Bronchial epithelial cell (primary cell): Measurements from ENCODE around the gene ARIH1. TPM values are rescaled to one million over a fixed set of nuclear protein-coding genes. Genes with fewer than 3 reads are reported as not detected.
"Not testable (repeated sequence)": the region's sequence is repeated elsewhere in the genome, so short reads cannot be mapped to it uniquely, and the experiment has no call there.

Experiments
- DNase-seq: peaks from one replicate; pipeline ENCODE4 v3.0.0-alpha.2; 2010; ENCODE audit warnings: low read depth
- FAIRE-seq: peaks from 2 replicates; lab custom pipeline; 2011; peaks lifted over from hg19 to GRCh38; lab: Jason Lieb, UNC
- H3K27me3 ChIP-seq: 2 replicates; pipeline ENCODE4 v1.5.1; 2011; ENCODE audit warnings: low read length; ENCODE audit not compliant: control insufficient read depth, insufficient read depth
- H3K36me3 ChIP-seq: 2 replicates; pipeline ENCODE4 v1.5.1; 2011; ENCODE audit warnings: low read length; ENCODE audit not compliant: control insufficient read depth, insufficient read depth
- H3K4me3 ChIP-seq: 2 replicates; pipeline ENCODE4 v1.5.1; 2011; ENCODE audit warnings: mild to moderate bottlenecking, low read depth, low read length, control low read depth
- total RNA-seq: library from RNA; depleted of rRNA; stranded (reverse); fragments of >200 nt; gene quantifications from 2 replicates; pipeline ENCODE4 v1.2.1, GENCODE V29; 2014

The ARIH1 gene
- total RNA-seq, 1 donor from 2014 or later: 24.7 TPM

GRCh38 chr15:72636519-72637282 lies 162.6 kb downstream of the ARIH1 start:
- H3K36me3 ChIP-seq, H3K27me3 ChIP-seq, FAIRE-seq: not testable (repeated sequence)
- peak overlapping the region; percentile 37 for H3K4me3 ChIP-seq
- peak; percentile 40 for DNase-seq

DNA sequence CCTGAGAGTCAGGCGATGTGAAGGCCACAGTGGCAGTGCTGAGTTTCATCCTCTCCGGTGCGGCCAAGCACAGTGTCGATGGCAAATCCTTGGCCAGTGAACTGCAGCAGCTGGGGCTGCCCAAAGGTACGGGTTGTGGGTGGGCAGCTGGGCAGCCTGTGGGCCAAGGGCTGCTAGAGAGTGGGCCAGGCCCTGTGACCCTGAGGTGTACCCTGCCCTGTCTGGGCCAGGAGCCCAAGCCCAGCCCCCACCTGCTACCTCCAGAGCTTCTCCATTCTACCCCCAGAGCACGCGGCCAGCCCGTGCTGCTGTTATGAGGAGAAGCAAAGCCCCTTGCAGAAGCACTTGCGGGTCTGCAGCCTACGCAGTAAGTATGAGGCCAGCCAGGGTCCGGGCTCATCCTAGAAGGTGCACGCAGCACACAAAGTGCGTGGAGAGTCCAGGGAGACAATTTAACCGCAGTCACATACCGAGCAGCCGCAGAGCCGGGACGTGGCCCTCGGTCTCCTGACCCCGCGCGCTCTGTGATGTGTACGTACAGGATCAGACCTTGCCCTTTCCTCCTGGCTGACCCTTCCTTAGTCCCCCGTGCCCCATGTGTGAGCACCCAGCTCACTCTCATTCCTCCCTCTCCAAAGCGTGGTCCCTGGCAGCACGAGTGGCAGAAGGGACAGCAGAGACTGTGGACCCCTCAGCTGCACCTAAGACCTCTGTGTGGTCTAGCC lies 165.8 kb downstream of the ARIH1 start:
- FAIRE-seq: not testable (repeated sequence)

GRCh38 chr15:72642271-72642670 lies 168.1 kb downstream of the ARIH1 start:
- H3K36me3 ChIP-seq, H3K27me3 ChIP-seq, FAIRE-seq, DNase-seq, H3K4me3 ChIP-seq: not testable (repeated sequence)

More for the DNA sequence above, 165.8 kb downstream of the ARIH1 start:
- H3K27me3 ChIP-seq, H3K36me3 ChIP-seq, DNase-seq, H3K4me3 ChIP-seq: not testable (repeated sequence)

DNA sequence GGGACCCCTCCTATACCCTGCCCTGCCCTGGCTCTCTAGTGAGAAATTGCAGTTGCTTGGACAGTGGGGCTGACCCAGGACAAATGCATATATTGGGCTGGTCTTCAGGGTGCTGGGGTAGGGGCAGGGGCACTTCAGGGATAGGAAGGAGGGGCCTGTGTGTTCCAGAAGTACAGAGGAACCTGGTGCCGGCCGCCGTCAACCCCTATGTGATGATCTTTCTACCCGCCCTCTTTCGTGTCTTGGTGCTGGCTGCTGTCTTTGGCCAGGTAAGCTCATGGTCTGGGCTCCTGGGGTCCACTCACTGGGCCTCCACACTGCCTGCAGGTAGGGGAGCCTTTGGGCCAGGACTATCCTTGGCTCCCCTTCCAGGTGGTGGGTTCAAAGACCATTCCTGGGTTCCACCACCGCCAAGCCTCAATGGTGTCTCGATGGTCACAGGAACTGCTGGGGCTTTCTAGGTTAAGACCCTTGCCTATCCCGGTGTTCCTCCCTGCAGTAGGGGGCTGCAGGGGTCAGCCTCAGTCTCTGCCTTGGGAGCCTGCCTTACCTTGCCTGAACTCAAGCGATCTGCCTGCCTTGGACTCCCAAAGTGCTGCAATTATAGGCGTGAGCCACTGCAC lies 174.6 kb downstream of the ARIH1 start:
- H3K4me3 ChIP-seq, FAIRE-seq, DNase-seq, H3K36me3 ChIP-seq, H3K27me3 ChIP-seq: not testable (repeated sequence)

Other genes starting within 250 kb of the ARIH1 start
- gene PKM, start 243.1 kb upstream of the ARIH1 start, total RNA-seq: 1,045 and 1,080 TPM in 2 replicates
- 17.6 and 20.5 TPM in 2 replicates for gene PARP6, start 201.8 kb upstream of the ARIH1 start, total RNA-seq
- under 0.01 TPM in 1 of 2 replicates, not detected in the other for gene CELF6, start 154.2 kb upstream of the ARIH1 start, total RNA-seq
- 32.3 and 48.7 TPM in 2 replicates for gene HEXA, start 98.3 kb upstream of the ARIH1 start, total RNA-seq
- not detected in 2 replicates for gene TMEM202, start 76.0 kb upstream of the ARIH1 start, total RNA-seq
- gene GOLGA6B, start 180.4 kb downstream of the ARIH1 start, total RNA-seq: not detected in 2 replicates
- 0.13 TPM in 1 of 2 replicates, not detected in the other for gene HIGD2B, start 211.9 kb downstream of the ARIH1 start, total RNA-seq
- gene BBS4, start 211.9 kb downstream of the ARIH1 start, total RNA-seq: 7.1 and 8.8 TPM in 2 replicates